ENCODE data around the gene EPHA6.

Gene EPHA6

GRCh38 chr3:97705764-97706163 lies 891.4 kb downstream of the EPHA6 start:
- DNase-seq (ENCODE audit: low spot score), result no peak

- DNase-seq (ENCODE audit: low spot score), result no peak
These were observed 891.8 kb downstream of the EPHA6 start for GRCh38 chr3:97706226-97706625.

GRCh38 chr3:97711654-97712053 lies 897.3 kb downstream of the EPHA6 start:
- no peak for DNase-seq (ENCODE audit: low spot score)

GRCh38 chr3:97712919-97713318 lies 898.5 kb downstream of the EPHA6 start:
- no peak for DNase-seq (ENCODE audit: low spot score)

GRCh38 chr3:97713634-97714033 lies 899.2 kb downstream of the EPHA6 start:
- DNase-seq (ENCODE audit: low spot score), result no peak

GRCh38 chr3:97719156-97719821 lies 904.9 kb downstream of the EPHA6 start:
- DNase-seq (ENCODE audit: low spot score), result peak; percentile 79

- DNase-seq (ENCODE audit: low spot score), result no peak
These were observed 906.0 kb downstream of the EPHA6 start for GRCh38 chr3:97720417-97720816.

GRCh38 chr3:97721446-97721845 lies 907.1 kb downstream of the EPHA6 start:
- DNase-seq (ENCODE audit: low spot score), result no peak

GRCh38 chr3:97736928-97737327 lies 922.5 kb downstream of the EPHA6 start:
- DNase-seq (ENCODE audit: low spot score), result no peak

GRCh38 chr3:97738761-97739160 lies 924.4 kb downstream of the EPHA6 start:
- no peak for DNase-seq (ENCODE audit: low spot score)

- DNase-seq (ENCODE audit: low spot score), result no peak
These were observed 927.6 kb downstream of the EPHA6 start for GRCh38 chr3:97742036-97742435.

- no peak for DNase-seq (ENCODE audit: low spot score)
These were observed 929.9 kb downstream of the EPHA6 start for GRCh38 chr3:97744289-97744688.

- no peak for DNase-seq (ENCODE audit: low spot score)
These were observed 949.4 kb downstream of the EPHA6 start for GRCh38 chr3:97763586-97764406.

GRCh38 chr3:97764407-97765238 lies 950.2 kb downstream of the EPHA6 start, which contains the start of gene ARL6:
Gene ARL6 (plus strand): TSS chr3:97764758. CDS start chr3:97768108, 3,350 bp downstream.
- peak; percentile 90 for DNase-seq (ENCODE audit: low spot score)

GRCh38 chr3:97765336-97765735 lies 950.9 kb downstream of the EPHA6 start:
- DNase-seq (ENCODE audit: low spot score), result peak; percentile 23

- no peak for DNase-seq (ENCODE audit: low spot score)
These were observed 958.5 kb downstream of the EPHA6 start for GRCh38 chr3:97772926-97773325.

- DNase-seq (ENCODE audit: low spot score), result no peak
These were observed 963.8 kb downstream of the EPHA6 start for GRCh38 chr3:97778152-97778551.

GRCh38 chr3:97793420-97794019 lies 979.1 kb downstream of the EPHA6 start:
- DNase-seq (ENCODE audit: low spot score), result peak; percentile 68

GRCh38 chr3:97795951-97796350 lies 981.6 kb downstream of the EPHA6 start:
- DNase-seq (ENCODE audit: low spot score), result no peak

All from RKO (cell line).